GM10847 (cell line): Measurements from ENCODE around the gene UBXN4.

Source experiments
- POLR2A ChIP-seq: IDR thresholded peaks from 2 replicates; pipeline ENCODE4 v1.6.1; 2011; ENCODE audit not compliant: insufficient read length; ENCODE audit errors: extremely low read depth

UBXN4 gene

GRCh38 chr2:135822855-135823254 lies 81.2 kb downstream of the UBXN4 start:
- no peak for TF ChIP-seq POLR2A

GRCh38 chr2:135825131-135825530 lies 83.5 kb downstream of the UBXN4 start:
- no peak for TF ChIP-seq POLR2A

GRCh38 chr2:135825550-135826176 lies 84.0 kb downstream of the UBXN4 start:
- TF ChIP-seq POLR2A: no peak

DNA sequence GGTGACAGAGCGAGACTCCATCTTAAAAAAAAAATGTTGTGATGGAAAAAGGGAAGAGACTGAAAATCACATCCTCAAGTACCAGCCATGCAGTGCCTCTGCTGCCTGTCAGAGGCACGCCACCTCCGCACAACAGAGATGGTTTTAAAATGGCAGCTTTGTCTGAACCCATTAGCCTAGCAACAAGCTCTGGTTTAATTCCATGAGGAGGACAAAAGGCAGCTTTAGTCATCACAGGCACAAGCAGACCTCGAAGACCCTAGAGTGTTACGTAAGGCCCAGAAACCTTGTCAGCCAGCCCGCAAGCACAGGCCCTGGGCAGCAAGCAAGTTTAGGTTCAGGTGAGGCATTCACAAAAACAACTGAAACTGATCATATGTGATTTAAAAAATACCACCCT lies 84.9 kb downstream of the UBXN4 start:
- TF ChIP-seq POLR2A: no peak

GRCh38 chr2:135829378-135830135 lies 87.9 kb downstream of the UBXN4 start:
- no peak for TF ChIP-seq POLR2A

DNA sequence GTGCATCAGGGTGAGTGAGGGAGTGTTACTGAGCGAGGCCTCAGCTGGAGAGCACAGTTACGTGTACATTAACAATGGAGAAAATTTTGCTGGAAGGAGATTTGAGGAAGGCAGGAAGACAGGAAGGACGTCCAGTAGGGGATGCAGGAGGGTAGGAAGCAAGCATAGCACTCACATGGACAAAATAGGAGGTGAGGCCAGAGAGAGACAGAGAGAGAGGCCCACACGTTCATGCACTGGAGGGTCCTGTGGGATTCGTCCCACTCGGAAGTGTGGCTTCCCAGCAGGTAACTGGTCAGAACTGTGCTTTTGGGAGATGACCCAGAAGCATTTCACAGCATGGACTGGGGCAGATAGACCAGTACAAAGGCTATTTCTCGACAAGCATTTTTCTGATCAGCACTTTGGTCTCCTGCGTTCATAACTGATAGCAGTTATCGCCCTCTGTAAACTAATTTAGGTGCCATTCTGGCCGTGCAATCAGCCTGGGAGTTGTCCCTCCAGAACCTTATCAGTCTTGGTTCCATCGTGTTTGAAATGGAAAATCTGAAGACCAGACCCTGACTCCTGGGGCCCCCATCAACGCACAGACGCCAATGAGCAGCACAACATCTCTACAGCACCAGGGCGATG lies 89.6 kb downstream of the UBXN4 start:
- no peak for TF ChIP-seq POLR2A

GRCh38 chr2:135832891-135833290 lies 91.2 kb downstream of the UBXN4 start:
- TF ChIP-seq POLR2A: no peak
